Mucosa of stomach (tissue), 1 donor: ENCODE measurements around the gene PSMA1.
"Not testable (repeated sequence)": the region's sequence is repeated elsewhere in the genome, so short reads cannot be mapped to it uniquely, and the experiment has no call there.

Experiments used
- H3K27me3 ChIP-seq: one replicate; pipeline ENCODE4 v1.7.0; 2013; ENCODE audit warnings: mild to moderate bottlenecking, low read length; ENCODE audit not compliant: control insufficient read depth, insufficient read depth
- H3K36me3 ChIP-seq: one replicate; pipeline ENCODE4 v1.7.0; 2013; ENCODE audit warnings: low read length; ENCODE audit not compliant: control insufficient read depth, insufficient read depth
- H3K4me1 ChIP-seq: one replicate; pipeline ENCODE4 v1.7.0; 2013; ENCODE audit warnings: mild to moderate bottlenecking, low read length; ENCODE audit not compliant: control insufficient read depth, insufficient read depth
- H3K4me3 ChIP-seq: one replicate; pipeline ENCODE4 v1.7.0; 2013; ENCODE audit warnings: low read length
- H3K9ac ChIP-seq: one replicate; pipeline ENCODE4 v1.7.0; 2013; ENCODE audit warnings: mild to moderate bottlenecking, low read length, moderate library complexity
- H3K9me3 ChIP-seq: one replicate; pipeline ENCODE4 v1.7.0; 2013; ENCODE audit warnings: mild to moderate bottlenecking, low read length, moderate library complexity; ENCODE audit not compliant: control insufficient read depth
- donor health status: Pancreatic carcinoma.

Gene PSMA1

DNA sequence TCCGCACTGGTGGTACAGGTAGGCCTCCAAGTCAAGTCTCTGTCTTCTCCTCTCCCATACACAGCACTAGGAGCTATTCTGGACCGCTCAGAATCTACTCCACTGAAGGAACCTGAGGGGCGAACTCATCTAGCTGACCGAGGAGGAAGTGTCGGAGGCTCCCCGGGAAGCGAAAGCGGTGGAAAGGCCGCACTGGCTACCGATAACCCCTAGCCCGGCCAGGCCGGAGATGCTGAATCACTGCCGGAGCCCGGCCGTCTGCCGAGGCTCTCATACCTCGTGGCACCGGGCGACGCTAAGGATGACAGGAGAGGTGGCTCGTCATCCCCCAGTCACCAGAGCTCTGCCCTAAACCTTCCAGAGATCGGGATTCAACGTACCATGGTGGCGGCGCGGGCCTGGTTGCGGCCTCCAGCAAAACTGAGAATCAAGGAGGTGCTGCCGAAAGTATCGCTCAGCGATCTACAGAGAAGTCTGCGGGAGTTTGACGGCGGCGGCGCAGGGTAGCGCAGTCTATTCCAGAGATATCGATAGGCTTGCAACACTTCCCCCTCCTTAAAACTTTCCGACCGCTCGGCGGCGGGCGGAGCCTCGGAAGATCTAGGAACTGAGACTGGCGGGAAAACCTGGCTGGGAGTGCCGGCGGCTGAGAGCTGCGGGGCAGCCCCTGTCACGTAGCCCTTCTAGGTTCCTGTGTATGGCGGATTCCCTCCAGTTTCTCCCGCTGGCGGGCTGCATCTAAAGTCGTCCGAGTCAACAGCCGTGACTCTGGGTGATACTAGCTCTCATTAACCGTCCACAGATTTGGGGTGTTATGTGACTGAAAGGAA, at the start of gene PSMA1:
Gene PSMA1, minus strand, starts transcription at position 470 of the 830 bp plus-strand sequence. Its CDS starts 87 bp downstream, at position 383.
- H3K4me1 ChIP-seq: peaks cover 4% of the 10 kb centered on the region
- no peaks in the 10 kb centered on the region for H3K27me3 ChIP-seq
- peak within 1 kb of the TSS; percentile 94 for H3K4me3 ChIP-seq
- H3K9me3 ChIP-seq: no peaks in the 10 kb centered on the region
- peak within 1 kb of the TSS; percentile 93 for H3K9ac ChIP-seq
- H3K36me3 ChIP-seq: no peaks in the 10 kb centered on the region

GRCh38 chr11:14569516-14569915, 49.3 kb upstream of the PSMA1 start:
- not testable (repeated sequence) for H3K9ac ChIP-seq, H3K36me3 ChIP-seq, H3K9me3 ChIP-seq, H3K27me3 ChIP-seq, H3K4me3 ChIP-seq
- peaks cover 17% of the 10 kb centered on the region for H3K4me1 ChIP-seq

DNA sequence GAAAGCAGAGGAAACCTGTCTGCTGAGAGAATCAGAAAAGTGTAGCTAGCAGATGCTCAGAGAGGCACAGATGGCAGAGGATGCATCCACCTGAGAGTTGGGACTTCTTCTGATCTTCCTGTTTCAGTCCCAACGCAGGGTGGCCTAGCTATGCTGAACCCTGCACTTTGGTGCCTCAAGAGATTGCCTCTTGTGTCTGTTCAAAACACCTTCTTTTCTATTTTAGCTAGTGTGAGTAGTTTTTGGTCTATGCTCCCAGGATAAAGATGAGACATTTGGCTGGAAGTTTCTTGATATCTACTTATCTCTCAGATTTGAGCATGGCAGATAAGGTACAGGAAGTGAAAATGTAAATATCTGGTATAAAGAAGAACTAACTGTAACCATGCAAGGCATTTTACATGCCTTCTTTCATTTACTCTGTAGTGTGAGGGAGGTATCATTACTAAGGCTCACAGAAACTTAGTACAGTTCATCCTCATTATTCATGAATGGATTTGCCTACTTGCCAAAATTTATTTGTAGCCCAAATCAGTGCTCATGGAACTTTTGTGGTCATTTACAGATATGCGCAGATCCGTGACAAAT, 47.0 kb upstream of the PSMA1 start:
- no peaks in the 10 kb centered on the region for H3K27me3 ChIP-seq
- H3K4me3 ChIP-seq: no peak overlapping the region
- no peaks in the 10 kb centered on the region for H3K36me3 ChIP-seq
- peaks cover 17% of the 10 kb centered on the region for H3K4me1 ChIP-seq
- no peak overlapping the region for H3K9ac ChIP-seq
- no peaks in the 10 kb centered on the region for H3K9me3 ChIP-seq

- no peaks in the 10 kb centered on the region for H3K36me3 ChIP-seq
- H3K4me3 ChIP-seq: no peak overlapping the region
- H3K27me3 ChIP-seq: no peaks in the 10 kb centered on the region
- no peaks in the 10 kb centered on the region for H3K9me3 ChIP-seq
- peaks cover 17% of the 10 kb centered on the region for H3K4me1 ChIP-seq
- H3K9ac ChIP-seq: no peak overlapping the region
Measured at GRCh38 chr11:14566331-14567063, 46.3 kb upstream of the PSMA1 start.

DNA sequence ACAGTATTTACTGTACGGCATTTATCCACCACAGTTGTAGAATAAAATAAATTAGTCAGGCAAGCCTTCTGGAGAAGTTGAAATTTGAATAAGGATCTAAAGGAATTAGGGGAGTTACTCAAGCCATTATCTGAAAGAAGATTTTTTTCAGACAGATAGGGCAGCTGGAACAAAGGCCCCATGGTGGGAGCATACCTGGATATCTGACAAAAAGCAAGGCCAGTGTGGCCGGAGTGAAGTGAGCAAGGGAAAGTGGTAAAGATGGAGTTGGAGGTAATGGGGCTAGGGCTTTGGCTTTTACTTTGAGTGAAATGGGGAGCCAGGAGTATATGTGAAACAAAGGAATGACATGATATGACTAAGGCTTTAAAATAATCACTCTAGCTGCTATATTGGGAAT, 45.7 kb upstream of the PSMA1 start:
- Histone ChIP-seq H3K27me3 (no peaks in the 10 kb centered on the region), H3K9ac (no peak overlapping the region), H3K4me3 (no peak overlapping the region), H3K4me1 (peaks cover 17% of the 10 kb centered on the region), H3K9me3 (no peaks in the 10 kb centered on the region), H3K36me3 (no peaks in the 10 kb centered on the region)

GRCh38 chr11:14555818-14556217, 35.6 kb upstream of the PSMA1 start:
- H3K4me3 ChIP-seq: no peak overlapping the region
- H3K9me3 ChIP-seq: no peaks in the 10 kb centered on the region
- no peaks in the 10 kb centered on the region for H3K36me3 ChIP-seq
- no peaks in the 10 kb centered on the region for H3K27me3 ChIP-seq
- H3K9ac ChIP-seq: no peak overlapping the region
- no peaks in the 10 kb centered on the region for H3K4me1 ChIP-seq

DNA sequence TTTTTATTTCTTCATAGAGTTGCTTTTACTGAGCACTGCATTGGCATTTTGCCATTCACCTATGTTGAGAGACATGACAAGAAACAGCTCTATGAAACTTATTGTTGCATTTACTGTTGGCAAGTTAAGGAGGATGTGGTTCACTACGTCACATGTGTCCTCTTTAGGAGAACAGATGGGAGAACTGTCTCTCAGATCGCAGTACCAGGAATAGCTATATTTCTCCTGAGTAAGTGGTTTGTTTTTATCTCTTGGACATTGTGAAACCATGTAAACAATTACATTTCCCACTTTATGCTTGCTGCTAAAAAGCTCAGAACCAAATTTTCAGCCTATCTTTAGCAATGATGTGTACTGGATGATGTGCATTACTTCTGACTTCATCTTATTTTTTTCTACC, 34.8 kb upstream of the PSMA1 start:
- no peaks in the 10 kb centered on the region for H3K9me3 ChIP-seq
- no peaks in the 10 kb centered on the region for H3K4me1 ChIP-seq
- no peaks in the 10 kb centered on the region for H3K27me3 ChIP-seq
- no peaks in the 10 kb centered on the region for H3K36me3 ChIP-seq
- H3K9ac ChIP-seq: no peak overlapping the region
- no peak overlapping the region for H3K4me3 ChIP-seq

DNA sequence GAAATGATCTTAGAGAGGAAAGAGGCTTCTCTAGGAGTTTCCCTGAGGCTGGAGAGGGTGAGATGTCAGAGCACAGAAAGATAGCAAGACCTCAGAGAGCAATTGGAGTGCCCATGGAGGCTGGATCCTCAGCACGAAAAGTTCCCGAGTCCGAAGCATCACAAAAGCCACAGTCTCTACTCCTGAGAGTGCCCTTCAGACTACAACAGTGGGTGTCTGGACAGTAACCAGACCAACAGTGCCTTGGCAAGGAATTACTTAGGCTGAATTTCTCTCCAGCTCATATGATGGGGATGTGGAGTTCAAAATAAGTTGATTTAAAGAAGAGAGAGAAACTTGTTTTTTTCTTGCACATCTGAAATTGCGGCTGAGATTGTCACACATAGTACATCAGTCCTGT, 31.9 kb upstream of the PSMA1 start:
- no peak overlapping the region for H3K4me3 ChIP-seq
- H3K9ac ChIP-seq: no peak overlapping the region
- no peaks in the 10 kb centered on the region for H3K36me3 ChIP-seq
- no peaks in the 10 kb centered on the region for H3K27me3 ChIP-seq
- no peaks in the 10 kb centered on the region for H3K9me3 ChIP-seq
- H3K4me1 ChIP-seq: no peaks in the 10 kb centered on the region

- Histone ChIP-seq H3K4me1 (no peaks in the 10 kb centered on the region), H3K27me3 (no peaks in the 10 kb centered on the region), H3K9me3 (no peaks in the 10 kb centered on the region), H3K4me3 (no peak overlapping the region), H3K36me3 (no peaks in the 10 kb centered on the region), H3K9ac (no peak overlapping the region)
Measured at GRCh38 chr11:14551380-14551779, 31.2 kb upstream of the PSMA1 start.

DNA sequence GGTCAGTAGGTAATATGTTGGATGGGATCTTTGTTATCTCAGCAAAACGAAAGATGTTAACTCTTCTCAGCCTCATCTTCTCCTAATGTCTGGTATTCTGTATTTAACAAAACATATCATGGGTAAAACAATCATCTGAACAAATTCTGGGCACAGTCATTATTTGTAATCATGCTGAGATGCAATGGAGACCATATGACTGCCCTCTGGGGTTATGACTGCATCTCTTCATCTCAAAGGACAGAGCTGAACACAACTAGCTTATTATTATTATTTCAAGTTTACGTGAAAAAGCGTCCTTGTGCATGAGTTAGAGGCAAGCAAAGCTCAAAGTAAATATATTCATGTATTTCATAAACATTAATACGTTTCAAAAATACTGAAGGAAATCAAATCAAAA, 29.7 kb upstream of the PSMA1 start:
- no peak overlapping the region for H3K4me3 ChIP-seq
- H3K9ac ChIP-seq: no peak overlapping the region
- no peaks in the 10 kb centered on the region for H3K36me3 ChIP-seq
- no peaks in the 10 kb centered on the region for H3K9me3 ChIP-seq
- no peaks in the 10 kb centered on the region for H3K27me3 ChIP-seq
- no peaks in the 10 kb centered on the region for H3K4me1 ChIP-seq

DNA sequence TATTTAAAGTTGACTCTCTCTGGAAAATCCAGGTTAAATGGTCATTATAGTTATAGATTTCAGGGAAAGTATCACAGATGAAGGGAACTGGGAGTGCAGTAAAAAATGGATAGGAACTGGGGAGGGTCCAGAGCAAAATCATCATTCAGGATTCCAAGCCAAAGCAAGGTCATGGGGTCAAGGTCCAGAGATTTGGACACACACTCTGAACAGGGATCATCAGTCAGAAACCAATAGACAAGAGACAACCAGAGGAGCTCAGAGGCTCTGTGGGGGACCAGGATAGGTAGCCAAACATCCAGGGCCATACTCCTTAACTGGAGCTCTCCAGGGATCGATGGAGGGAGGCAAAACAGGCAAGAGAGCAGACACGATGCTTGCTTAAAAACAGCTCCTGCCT, 27.3 kb upstream of the PSMA1 start:
- Histone ChIP-seq H3K4me1 (no peaks in the 10 kb centered on the region), H3K36me3 (no peaks in the 10 kb centered on the region), H3K9ac (no peak overlapping the region), H3K9me3 (no peaks in the 10 kb centered on the region), H3K4me3 (no peak overlapping the region), H3K27me3 (no peaks in the 10 kb centered on the region)

DNA sequence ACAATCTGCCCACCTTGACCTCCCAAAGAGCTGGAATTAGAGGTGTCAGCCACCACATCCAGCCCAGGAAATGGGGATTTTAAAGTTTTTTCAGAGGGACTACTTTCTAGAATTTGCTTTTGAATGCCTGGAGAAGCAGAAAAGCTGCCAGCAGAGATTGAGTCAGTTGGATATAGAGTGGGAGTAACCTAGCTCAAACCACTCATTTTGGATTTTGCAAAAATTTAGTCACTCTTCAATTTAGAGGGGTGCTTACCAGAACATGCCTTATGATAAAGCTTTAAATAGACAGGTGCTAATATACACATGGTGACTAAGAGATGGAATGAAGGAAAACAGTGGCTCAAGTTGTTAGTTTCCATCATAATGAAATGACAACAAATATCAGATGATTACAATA, 26.5 kb upstream of the PSMA1 start:
- no peaks in the 10 kb centered on the region for H3K27me3 ChIP-seq
- no peaks in the 10 kb centered on the region for H3K36me3 ChIP-seq
- no peaks in the 10 kb centered on the region for H3K9me3 ChIP-seq
- no peak overlapping the region for H3K4me3 ChIP-seq
- H3K9ac ChIP-seq: no peak overlapping the region
- peaks cover under 1% of the 10 kb centered on the region for H3K4me1 ChIP-seq
